SH-SY5Y (cell line): ENCODE measurements around the gene USP27X.

Experiments
- GATA2 ChIP-seq: IDR thresholded peaks from 2 replicates; pipeline ENCODE4 v1.6.1; 2011; ENCODE audit warnings: mild to moderate bottlenecking, low read depth, low read length
- GATA3 ChIP-seq: IDR thresholded peaks from 2 replicates; pipeline ENCODE4 v1.6.1; 2011; ENCODE audit warnings: low read depth, mild to moderate bottlenecking, low read length, moderate library complexity

GRCh38 chrX:49859491-49859890, 19.8 kb upstream of the USP27X start:
- TF ChIP-seq GATA2: no peak
- no peak for TF ChIP-seq GATA3
